Epidermal melanocyte (primary cell): Measurements from ENCODE around the gene TRPM2.

Experiments
- DNase-seq: peaks from one replicate; pipeline ENCODE4 v3.0.0; 2011; ENCODE audit warnings: low spot score; ENCODE audit not compliant: insufficient read length

Gene TRPM2

DNA sequence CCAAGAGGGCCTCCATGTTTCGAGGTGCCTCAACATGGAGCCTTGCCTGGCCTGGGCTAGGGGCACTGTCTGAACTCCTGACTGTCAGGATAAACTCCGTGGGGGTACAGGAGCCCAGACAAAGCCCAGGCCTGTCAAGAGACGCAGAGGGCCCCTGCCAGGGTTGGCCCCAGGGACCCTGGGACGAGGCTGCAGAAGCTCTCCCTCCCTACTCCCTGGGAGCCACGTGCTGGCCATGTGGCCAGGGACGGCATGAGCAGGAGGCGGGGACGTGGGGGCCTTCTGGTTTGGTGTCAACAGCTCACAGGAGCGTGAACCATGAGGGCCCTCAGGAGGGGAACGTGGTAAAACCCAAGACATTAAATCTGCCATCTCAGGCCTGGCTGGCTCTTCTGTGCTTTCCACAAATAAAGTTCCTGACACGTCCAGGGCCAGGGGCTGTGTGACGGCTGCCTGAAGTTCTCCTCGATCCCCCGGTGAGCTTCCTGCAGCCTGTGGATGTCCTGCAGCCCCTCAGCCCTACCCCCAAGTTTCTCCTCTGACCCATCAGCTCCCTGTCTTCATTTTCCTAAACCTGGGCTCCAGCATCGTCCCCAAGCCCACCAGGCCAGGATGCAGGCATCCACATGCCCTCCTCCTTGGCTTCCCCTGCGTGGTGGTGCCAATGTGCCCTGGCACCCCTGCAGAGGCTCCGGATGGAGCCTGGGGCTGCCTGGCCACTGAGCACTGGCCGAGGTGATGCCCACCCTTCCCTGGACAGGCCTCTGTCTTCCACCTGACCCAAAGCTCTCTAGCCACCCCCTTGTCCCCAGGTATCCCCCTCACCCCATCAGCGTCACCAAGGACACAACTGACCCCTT is 89.1 kb downstream of the TRPM2 start:
- DNase-seq = no peak

DNA sequence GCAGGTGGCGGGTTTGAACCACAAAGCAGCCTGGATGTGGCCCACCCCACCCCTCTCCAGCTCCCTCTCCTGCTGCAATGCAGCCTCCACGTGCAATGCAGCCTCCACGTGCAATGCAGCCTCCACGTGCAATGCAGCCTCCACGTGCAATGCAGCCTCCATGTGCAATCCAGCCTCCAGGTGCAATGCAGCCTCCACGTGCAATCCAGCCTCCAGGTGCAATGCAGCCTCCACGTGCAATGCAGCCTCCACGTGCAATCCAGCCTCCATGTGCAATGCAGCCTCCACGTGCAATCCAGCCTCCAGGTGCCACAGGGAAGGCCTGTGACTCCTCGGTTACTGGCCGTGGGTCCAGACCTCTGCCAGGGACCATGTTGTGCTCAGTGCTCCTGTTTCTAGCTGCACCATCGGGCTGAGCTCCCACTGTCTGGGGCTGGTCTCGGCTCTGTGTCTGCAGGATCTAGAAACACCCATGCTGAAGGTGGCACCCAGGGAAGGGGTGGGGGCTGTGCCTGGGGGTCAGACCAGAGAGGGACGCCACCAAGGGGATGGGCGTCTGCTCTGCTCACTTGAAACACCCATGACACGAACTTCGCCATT is 90.0 kb downstream of the TRPM2 start:
- DNase-seq = no peak

DNA sequence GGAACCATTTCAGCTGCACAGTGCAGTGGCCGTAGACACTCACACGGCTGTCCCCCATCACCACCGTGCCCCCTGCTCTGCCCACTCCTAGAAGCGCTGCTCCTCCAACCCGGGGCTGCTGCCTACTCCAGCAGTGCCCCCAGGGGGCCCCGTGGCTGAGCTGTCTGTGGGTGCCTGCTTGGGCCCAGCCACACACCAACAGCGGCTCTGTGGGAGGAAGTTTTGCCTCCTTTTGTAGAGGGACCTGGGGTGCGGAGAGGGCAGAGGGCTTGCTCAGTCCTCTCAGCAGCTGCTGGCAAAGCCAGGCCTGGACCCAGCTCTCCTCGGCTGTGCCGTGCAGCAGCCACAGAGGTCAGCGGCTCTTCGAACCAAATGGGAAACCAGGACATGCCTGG is 90.5 kb downstream of the TRPM2 start:
- no peak for DNase-seq

DNA sequence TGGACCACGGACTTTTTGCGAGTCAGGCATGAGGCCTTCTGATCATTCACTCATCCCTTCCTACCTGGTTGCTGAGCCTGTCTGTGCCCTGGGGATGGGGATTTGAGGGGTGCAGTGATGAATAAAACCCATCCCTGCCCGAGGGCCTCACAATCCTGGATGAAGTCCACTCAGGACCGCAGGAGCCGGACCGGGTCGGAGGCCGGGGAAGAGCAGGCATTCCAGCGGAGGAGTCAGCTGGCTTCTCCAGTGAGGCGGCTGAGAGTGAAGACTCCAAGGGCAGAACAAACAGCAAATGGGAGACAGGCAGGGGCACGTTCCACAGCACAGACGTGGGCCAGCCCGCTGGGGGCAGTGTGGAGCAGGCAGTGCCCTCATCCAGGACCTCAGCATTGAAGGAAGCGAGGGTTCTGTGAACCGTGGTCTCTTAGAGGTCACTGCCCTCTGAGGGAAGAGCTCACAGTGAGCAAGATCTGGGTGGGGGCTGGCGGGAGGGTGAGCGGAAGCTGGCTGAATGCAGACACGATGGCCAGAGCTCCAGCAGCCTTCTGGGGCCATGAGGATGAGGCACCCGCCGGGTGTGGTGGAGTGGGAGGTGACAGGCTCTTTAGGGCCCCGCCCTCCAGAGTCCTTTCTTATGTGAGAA is 91.0 kb downstream of the TRPM2 start:
- no peak for DNase-seq

DNA sequence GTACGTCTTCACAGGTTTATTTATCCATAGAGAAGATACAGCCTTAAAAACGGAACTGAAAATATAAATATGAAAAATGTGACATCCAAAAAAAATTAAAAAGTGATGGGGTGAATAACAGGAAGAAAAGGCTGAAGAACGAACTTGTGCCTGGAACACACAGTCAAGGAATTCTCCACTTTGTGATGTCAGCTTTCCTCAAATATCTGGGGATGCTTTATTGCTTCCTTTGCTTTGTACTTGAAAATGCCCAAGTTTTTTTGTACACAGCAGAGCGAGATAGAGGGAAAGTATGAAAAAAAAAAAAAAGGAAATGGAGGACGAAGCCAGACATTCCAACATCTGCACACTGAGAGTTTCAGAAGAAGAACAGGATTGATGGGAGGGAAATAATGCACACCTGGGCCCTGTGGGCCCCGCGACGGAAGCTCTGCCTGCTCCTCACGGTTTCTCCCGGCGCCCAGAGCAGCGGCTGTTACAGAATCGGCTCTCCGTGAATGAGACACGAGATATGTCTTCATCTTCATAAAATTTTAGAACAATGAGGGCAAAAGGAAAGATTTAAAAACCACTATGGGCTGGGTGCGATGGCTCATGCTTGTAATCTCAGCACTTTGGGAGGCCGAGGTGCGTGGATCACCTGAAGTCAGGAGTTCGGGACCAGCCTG is 91.9 kb downstream of the TRPM2 start:
- no peak for DNase-seq

DNA sequence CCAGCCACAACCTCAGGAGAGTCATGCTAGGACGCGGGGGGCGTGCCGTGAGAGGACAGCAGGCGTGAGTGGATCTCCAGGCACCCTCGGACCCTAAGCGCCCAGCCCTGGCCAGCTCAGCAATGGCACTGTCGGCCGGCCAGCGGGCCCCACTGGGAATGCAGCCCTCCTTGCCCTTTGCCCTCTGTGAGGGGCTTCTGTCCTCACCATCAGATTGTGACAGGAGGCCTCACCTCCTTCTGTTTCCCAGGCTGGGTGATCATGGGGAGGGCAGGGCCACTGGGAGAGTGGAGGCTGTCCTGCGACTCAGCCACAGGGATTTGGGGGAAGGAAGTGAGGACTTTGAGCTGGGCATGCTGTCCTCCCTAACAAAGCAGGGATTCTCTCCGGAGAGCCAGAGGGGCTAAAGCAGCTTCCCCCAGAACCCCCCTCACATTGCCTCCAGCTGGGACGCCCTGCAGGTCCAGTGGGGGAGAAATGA is 95.3 kb downstream of the TRPM2 start:
- DNase-seq = no peak

DNA sequence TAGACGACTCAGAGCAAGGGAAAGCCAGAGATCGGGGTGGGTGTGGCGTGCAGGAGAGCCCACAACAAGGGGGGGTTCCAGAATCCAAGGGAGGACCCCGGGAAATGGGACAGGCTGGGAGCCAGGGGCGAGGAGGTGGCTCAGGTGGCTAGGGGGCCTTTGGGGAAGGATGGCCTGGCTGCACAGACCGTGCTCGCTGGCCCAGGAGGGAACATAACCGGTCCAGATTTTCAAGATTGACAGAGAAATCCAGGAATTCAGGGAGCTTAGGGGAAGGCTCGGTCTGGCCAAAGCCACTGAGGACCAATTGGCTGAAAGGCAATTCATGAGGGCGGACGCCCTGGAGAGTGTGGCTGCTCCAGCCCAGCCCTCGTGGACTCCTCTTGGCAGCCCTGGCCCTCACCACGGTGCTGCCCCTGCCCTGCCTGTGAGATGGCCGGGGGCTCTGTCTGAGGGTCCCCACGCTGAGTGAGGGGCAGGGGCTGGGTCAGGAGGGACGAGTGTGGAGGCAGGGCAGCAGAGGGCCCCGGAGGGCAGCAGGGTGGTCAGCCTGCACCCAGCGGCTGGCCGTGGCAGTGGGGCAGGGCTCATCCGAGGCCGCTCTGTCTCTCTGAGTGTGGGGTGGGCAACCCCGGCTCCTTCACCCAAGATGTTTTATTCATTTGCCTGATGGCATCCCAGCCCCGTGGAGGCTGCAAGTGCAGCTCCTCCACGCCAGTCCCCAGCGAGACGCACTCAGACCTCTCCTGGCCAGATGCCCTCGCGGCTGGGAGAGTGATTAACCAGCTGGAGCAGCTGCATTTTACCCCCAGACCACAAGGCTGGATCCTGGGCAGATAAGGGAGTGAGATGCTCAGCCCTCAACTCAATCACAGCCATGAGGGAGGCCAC is 96.3 kb downstream of the TRPM2 start:
- DNase-seq = no peak

DNA sequence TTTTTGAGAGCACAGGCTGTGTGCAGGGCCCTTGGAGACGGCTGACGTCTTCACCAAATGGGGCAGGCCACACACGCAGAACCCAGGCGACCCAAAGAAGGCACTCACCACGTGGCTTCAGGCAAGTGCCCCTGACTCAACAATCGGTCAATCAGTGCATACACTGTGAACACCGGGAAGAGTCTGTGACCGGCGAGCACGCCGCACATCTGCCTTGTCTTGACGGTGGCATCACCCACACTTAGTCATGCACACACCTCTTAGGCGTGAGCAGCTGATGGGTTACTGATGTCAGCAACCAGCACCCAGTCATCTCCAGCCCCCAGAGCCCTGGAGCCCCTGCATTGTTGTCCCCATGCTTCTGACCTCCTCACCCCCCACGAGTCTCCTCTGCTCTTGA is 97.0 kb downstream of the TRPM2 start:
- no peak for DNase-seq

DNA sequence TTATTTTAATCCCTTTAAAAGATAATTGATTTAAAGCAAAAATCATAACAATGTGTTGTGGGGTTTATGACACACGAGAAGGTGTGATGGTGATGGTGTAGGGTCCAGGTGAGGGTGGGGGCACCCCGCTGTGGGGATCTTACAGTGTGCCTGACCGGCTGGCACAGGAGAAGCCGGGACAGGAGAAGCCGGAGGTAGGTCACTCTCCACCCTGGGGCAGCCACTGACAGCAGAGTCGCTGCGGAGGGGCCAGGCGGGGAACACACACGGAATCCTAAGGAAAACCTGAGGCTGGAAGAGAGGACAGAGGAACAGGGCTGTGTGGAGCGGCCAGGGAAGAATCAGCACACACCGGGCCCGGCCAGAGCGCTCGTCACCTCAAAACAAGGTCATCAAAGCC is 97.6 kb downstream of the TRPM2 start:
- DNase-seq = no peak

DNA sequence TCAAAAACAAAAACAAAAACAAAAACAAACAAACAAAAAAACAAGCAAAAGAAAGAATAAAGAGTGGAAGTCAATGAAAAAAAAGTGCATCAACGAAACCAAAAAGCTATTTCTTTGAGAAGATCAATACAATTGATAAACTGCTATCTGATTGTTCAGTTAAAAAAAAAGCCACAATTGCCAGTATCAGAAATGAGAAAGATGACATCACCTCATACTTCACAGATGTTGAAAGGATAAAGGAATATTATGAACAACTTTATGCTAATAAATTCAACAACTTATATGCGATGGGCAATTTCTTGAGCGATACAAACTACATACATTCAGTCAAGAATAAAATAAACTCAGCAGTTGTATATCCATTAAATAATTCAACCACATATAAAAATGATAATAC is 99.7 kb downstream of the TRPM2 start:
- no peak for DNase-seq

DNA sequence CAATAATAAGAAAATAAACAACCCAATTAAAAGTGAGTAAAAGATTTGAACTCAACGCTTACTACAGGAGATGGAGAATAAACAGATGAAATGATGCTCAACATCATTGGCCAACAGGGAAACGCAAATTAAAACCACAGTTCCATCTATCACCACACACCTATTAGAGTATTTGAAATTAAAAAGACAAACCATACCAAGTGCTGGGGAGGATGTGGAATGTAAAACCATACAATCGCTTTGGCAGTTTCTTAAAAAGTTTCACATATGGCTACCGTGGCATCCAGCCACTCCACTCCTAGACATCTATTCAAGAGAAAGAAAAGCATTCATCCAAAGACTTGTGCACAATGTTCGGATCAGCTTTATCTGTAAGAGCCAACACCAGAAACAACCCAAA is 100.6 kb downstream of the TRPM2 start:
- DNase-seq = no peak

DNA sequence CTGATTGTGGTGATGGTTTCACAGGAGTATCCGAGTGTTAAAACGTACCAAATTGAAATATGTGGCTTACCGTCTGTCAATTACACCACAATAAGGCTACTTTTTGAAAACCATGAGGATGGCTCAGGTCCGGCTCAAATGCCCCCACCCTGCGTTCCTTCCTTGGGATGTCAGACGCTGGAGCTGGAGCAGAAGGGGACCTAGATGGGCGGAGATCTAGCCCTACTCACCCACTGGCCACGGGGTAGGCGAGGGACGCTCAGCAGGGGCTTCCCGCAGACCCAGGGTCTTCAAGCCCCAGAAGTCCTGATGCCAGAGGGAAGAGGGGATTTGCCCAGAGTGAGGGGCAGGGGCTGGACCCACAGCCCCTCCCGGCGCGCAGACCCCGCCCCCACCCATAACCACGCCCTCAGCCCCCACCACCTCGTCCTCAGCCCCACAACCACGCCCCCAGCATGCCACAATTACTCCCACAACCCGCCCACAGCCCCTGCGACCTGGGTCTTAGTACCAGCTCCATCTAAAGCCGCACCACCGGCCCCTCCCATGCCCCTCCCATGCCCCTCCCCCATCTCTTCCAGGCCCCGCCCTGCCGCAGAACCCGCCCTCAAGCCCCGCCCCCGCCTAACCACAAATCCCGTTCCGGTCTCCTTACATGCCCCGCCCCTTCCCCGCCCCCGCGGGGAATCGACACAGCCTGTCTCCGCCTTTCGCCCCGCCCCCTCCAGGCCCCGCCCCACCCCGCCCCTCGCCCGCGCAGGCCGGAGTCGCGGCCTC is 101.5 kb downstream of the TRPM2 start, which contains the start of gene LRRC3:
TSS of gene LRRC3 (plus strand) at position 764 of the 777 bp plus-strand sequence. CDS start 1,135 bp downstream, outside the sequence.
- DNase-seq = peak; percentile 76

DNA sequence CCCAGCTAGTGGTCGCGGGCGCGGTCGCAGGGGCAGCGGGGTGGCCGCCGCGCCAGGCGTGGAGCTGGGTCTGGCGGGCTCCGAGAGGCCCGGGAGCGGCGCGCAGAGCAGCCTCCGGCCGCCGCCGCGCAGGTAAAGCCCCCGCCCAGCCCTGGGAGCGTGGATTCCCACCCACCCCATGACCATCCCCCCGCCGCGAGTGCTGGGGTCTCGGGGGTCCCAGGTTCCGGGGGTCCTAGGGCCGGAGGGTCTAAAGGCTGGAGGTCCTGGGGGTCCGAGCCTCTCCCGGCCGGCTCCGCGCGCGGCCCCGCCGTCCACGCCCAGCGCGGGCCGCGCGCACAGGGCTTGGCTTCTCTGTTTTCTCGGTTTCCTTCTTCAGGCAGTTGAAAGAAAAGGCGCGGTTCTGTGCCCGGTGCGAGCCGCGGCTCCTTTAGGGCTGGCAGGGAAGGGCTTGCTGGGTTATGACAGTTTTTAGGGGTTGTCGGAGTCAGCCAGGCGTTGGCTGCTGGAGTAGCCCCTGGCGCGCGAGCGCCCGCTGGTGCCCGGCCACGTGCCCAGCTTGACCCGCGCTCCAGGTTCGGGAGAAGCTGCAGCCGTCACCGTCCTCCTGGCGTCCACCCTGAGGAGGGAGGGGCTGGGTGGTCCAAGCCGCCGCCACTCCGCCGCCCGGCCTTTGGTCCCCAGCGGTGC is 102.2 kb downstream of the TRPM2 start:
- no peak for DNase-seq

DNA sequence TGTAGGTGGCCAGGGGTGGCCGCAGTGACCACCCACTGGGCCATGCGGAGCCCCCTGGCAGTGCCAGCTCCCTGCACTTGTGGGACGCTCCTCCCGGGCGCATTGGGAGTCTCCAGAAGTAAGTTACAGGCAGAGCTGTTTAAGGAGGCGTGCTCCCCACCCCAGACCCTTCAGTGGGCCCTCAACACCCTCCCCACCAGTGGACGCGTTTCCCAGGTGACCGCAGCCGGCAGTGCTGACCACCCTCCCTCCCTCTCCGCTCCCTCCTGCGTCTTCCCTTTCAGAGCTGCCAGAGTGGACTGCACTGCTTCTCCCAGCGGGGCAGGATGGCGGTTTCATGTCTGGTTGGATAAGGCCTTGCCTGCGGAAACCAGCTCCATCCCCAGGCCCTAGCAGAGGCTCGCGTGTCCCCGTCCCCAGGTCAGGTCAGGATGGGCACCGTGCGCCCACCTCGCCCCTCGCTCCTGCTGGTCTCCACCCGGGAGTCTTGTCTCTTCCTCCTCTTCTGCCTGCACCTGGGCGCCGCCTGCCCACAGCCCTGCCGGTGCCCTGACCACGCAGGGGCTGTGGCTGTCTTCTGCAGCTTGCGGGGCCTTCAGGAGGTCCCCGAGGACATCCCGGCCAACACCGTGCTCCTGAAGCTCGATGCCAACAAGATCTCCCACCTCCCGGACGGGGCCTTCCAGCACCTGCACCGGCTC is 102.9 kb downstream of the TRPM2 start:
- no peak for DNase-seq

DNA sequence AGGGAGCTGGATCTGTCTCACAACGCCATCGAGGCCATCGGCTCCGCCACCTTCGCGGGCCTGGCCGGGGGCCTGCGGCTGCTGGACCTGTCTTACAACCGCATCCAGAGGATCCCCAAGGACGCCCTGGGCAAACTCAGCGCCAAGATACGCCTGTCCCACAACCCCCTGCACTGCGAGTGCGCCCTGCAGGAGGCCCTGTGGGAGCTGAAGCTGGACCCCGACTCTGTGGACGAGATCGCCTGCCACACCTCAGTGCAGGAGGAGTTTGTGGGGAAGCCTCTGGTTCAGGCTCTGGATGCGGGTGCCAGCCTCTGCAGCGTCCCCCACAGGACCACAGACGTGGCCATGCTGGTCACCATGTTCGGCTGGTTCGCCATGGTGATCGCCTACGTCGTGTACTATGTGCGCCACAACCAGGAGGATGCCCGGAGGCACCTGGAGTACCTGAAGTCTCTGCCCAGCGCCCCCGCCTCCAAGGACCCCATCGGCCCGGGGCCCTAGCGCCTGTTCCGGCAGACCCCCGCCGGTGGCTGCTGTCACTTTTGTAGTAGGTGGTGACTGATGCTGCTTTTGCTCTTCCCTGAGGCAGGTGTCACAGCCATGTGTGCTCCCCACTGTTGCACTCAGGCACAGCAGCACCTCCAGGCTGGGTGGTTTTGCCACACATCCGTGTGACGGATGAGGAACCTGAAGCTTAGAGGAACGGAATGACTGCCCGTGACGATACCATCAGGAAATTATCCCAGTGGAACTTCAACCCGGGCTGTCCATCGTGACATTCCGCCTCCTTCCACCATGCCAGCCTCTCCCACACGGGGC is 103.7 kb downstream of the TRPM2 start:
- no peak for DNase-seq

DNA sequence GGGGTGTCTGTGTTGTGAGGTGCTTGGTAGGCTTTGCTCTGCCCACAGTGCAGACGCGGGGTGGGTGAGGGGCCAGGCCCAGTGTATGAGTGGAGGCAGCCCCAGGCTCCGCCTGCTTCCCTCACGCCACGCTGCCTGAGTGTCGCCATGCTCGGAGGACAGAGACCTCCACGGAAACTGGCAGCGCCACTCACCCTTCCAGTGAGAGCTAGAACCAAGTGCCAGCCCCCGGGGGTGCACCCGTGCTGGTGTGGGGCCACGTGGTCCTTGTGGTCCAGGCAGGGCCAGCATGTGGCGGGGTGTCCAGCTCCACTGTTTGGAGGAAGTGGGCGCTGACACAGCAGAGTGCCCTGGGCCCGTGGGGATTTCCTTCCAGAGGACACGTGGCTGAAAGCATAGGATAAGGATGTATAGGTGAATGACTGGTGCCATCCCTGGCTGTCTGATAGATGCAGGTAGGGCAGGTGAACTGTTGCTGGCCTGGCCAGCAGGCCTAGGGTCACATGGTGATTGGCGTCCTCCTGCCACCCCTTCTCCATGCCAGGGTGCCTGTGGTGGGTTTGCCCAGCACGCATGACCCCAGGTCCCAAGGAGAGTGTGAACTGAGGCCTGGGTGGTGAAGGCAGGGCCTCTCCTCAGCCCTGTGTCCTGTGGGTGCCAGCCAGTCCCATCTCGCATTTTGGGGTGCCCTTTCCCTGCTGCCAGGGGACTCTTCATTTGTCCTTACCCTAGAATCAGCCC is 105.7 kb downstream of the TRPM2 start:
- no peak for DNase-seq
